DND-41 (cell line): ENCODE data around the gene CLRN2.

Experiments used
- ATAC-seq: fragments of 200-7000 bp; cut with Tn5 transposase; 3 replicates; pipeline ENCODE4 v1.9.1; 2021; ENCODE audit warnings: low read depth; ENCODE audit not compliant: insufficient read depth
- DNase-seq: peaks from one replicate; pipeline ENCODE4 v3.0.0-alpha.2; 2020
- H2AFZ ChIP-seq: 2 replicates; pipeline ENCODE4 v1.6.0; 2012; ENCODE audit warnings: low read depth, low read length
- H3K27ac ChIP-seq: 2 replicates; pipeline ENCODE4 v1.5.1; 2012; ENCODE audit warnings: low read length, inconsistent platforms
- H3K27me3 ChIP-seq: fragments of 200-600 bp; sonication (generic); 2 replicates; pipeline ENCODE4 v1.6.0; 2012; ENCODE audit warnings: low read length, mild to moderate bottlenecking, inconsistent platforms; ENCODE audit not compliant: insufficient read depth, poor library complexity
- H3K36me3 ChIP-seq: 2 replicates; pipeline ENCODE4 v1.5.1; 2012; ENCODE audit warnings: low read length, inconsistent platforms; ENCODE audit not compliant: insufficient read depth
- H3K4me1 ChIP-seq: 2 replicates; pipeline ENCODE4 v1.5.1; 2012; ENCODE audit warnings: mild to moderate bottlenecking, low read length; ENCODE audit not compliant: insufficient read depth
- H3K4me2 ChIP-seq: 2 replicates; pipeline ENCODE4 v1.6.0; 2012; ENCODE audit warnings: mild to moderate bottlenecking, moderate library complexity, low read length, inconsistent platforms; ENCODE audit not compliant: insufficient read depth
- H3K4me3 ChIP-seq, 2 experiments: fragments of 200-600 bp in 1 of 2; shearing (Covaris generic) in 1 of 2; 2 replicates each; pipeline ENCODE4 v1.5.1; 2012 to 2016; ENCODE audit warnings: inconsistent platforms in 2 of 2, low read length in 2 of 2, mild to moderate bottlenecking in 2 of 2, low read depth in 1 of 2, moderate library complexity in 1 of 2
- H3K79me2 ChIP-seq: 2 replicates; pipeline ENCODE4 v1.6.0; 2012; ENCODE audit warnings: low read length, inconsistent platforms; ENCODE audit not compliant: insufficient read depth
- H3K9ac ChIP-seq: 2 replicates; pipeline ENCODE4 v1.6.0; 2012; ENCODE audit warnings: low read depth, mild to moderate bottlenecking, inconsistent platforms, low read length, moderate library complexity
- H3K9me3 ChIP-seq: 2 replicates; pipeline ENCODE4 v1.5.1; 2012; ENCODE audit warnings: low read length, moderate library complexity, mild to moderate bottlenecking, inconsistent platforms; ENCODE audit not compliant: insufficient read depth, severe bottlenecking
- H4K20me1 ChIP-seq: 2 replicates; pipeline ENCODE4 v1.6.0; 2012; ENCODE audit warnings: low read length; ENCODE audit not compliant: insufficient read depth
- CTCF ChIP-seq: IDR thresholded peaks from 2 replicates; pipeline ENCODE4 v1.5.1; 2012; ENCODE audit warnings: borderline replicate concordance, low read length, moderate library complexity, mild to moderate bottlenecking; ENCODE audit not compliant: poor library complexity, severe bottlenecking; ENCODE audit errors: extremely low read depth
- EZH2 ChIP-seq: IDR thresholded peaks from 3 replicates; pipeline ENCODE4 v1.6.1; 2012; ENCODE audit warnings: borderline replicate concordance, low read depth, mild to moderate bottlenecking, moderate library complexity, low read length, inconsistent platforms; ENCODE audit not compliant: severe bottlenecking

The CLRN2 gene

GRCh38 chr4:17492058-17492741, 22.8 kb upstream of the CLRN2 start:
- no peak for TF ChIP-seq EZH2
- no peak for TF ChIP-seq CTCF
- DNase-seq (no peak), ATAC-seq (no peak)
- Histone ChIP-seq H3K4me1 (no peaks in the 10 kb centered on the region), H3K27ac (no peak overlapping the region), H4K20me1 (peaks cover 6% of the 10 kb centered on the region), H3K9ac (no peak overlapping the region), H3K9me3 (no peaks in the 10 kb centered on the region), H3K79me2 (no peaks in the 10 kb centered on the region), H3K4me3 (no peak overlapping the region), H3K36me3 (peaks cover 32% of the 10 kb centered on the region), H2AFZ (no peak overlapping the region), H3K27me3 (no peaks in the 10 kb centered on the region), H3K4me2 (no peak overlapping the region)

GRCh38 chr4:17492876-17493275, 22.1 kb upstream of the CLRN2 start:
- ATAC-seq = no peak
- Histone ChIP-seq H4K20me1 (peaks cover 6% of the 10 kb centered on the region), H3K9ac (no peak overlapping the region), H3K4me1 (no peaks in the 10 kb centered on the region), H3K36me3 (peaks cover 32% of the 10 kb centered on the region), H3K79me2 (no peaks in the 10 kb centered on the region), H3K9me3 (no peaks in the 10 kb centered on the region), H3K4me3 (no peak overlapping the region), H3K4me2 (no peak overlapping the region), H3K27ac (no peak overlapping the region), H3K27me3 (no peaks in the 10 kb centered on the region), H2AFZ (no peak overlapping the region)
- no peak for DNase-seq
- no peak for TF ChIP-seq EZH2
- no peak for TF ChIP-seq CTCF

GRCh38 chr4:17493619-17494018, 21.3 kb upstream of the CLRN2 start:
- Histone ChIP-seq H4K20me1 (peaks cover 6% of the 10 kb centered on the region), H3K27ac (no peak overlapping the region), H3K4me2 (no peak overlapping the region), H3K27me3 (no peaks in the 10 kb centered on the region), H3K9ac (no peak overlapping the region), H3K36me3 (peaks cover 32% of the 10 kb centered on the region), H2AFZ (no peak overlapping the region), H3K4me1 (no peaks in the 10 kb centered on the region), H3K4me3 (no peak overlapping the region), H3K9me3 (no peaks in the 10 kb centered on the region), H3K79me2 (no peaks in the 10 kb centered on the region)
- ATAC-seq = no peak
- no peak for DNase-seq
- TF ChIP-seq EZH2 = no peak
- TF ChIP-seq CTCF = no peak
